Measurements from ENCODE around the gene MAMLD1. TPM values are rescaled to one million over a fixed set of nuclear protein-coding genes. Genes with fewer than 3 reads are reported as not detected.

The MAMLD1 gene
- total RNA-seq, 1 experiment from 2014 or later: 0.48 TPM

DNA sequence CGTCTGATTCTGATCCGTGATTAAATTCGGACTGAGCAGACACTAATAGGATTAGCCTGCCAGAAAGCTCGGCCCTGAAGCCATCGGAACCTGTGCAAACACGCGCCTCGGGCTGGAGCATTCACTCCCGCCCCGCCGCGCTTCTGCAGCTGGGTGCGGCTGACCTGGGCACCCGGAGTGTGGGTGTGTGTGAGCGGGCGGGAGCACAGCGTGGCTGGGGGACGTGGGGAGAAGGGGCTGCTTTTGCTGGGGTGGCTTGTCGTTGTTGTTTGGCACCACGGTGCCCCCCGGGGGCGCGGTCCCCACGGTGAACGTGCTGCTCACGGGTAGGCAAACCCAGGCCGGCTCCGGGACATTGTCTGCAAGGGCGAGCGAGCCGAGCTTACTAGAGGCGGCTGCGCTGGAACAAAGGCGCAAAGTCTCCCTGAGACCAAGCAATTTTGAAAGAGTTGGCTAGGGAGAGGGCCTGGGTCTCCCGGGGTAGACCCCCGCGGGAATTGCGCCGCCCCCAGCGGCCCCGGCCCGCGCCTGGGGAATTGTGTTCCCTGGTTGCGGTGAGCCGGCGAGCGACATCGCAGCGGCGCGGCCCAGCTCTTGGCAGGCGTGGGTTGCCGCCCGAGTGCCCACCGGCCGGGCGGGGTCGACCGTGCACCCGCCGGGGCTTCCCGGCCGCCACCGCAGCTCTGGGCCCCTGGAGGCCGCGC lies 1.4 kb downstream of the MAMLD1 start:
- Histone ChIP-seq H3K9me3 (ENCODE audit: control insufficient read depth, low read depth, low read length) (no peaks in the 10 kb centered on the region), H2BK120ac (ENCODE audit: low read depth, low read length, poor library complexity, severe bottlenecking) (no peak overlapping the region), H2AK5ac (ENCODE audit: insufficient read length, low read length) (no peak overlapping the region), H3K56ac (ENCODE audit: insufficient read length, low read depth, low read length) (no peak overlapping the region), H2BK20ac (ENCODE audit: low read depth, low read length, poor library complexity, severe bottlenecking) (no peak overlapping the region), H2BK12ac (ENCODE audit: insufficient read length, low read depth, low read length) (no peak overlapping the region), H3K4me2 (ENCODE audit: insufficient read depth, insufficient read length, low read length) (peak overlapping the region; percentile 92), H3K18ac (ENCODE audit: insufficient read length, low read depth, low read length) (no peak overlapping the region), H3K9ac (ENCODE audit: extremely low read depth, insufficient read length, low read length) (no peak overlapping the region), H4K5ac (ENCODE audit: insufficient read length, low read depth, low read length) (no peak overlapping the region), H2BK5ac (ENCODE audit: insufficient read length, low read length) (no peak overlapping the region), H3T11ph (ENCODE audit: low read length) (no peak overlapping the region), H4K91ac (ENCODE audit: insufficient read length, low read depth, low read length) (no peak overlapping the region), H3K23me2 (ENCODE audit: insufficient read length, low read depth, low read length, poor library complexity, severe bottlenecking) (peaks cover 32% of the 10 kb centered on the region), H4K8ac (replicated peaks; ENCODE audit: insufficient read length, low read depth, low read length) (no peak overlapping the region), H3K4ac (ENCODE audit: low read depth, low read length) (no peak overlapping the region), H2AFZ (ENCODE audit: low read length) (no peak overlapping the region), H3K4me1 (ENCODE audit: insufficient read depth, low read length) (no peaks in the 10 kb centered on the region; the same call in 1 of the 2 replicates), H3K14ac (ENCODE audit: insufficient read depth, low read length) (no peak overlapping the region), H3K27me3 (ENCODE audit: insufficient read depth, low read length) (peaks cover 52% of the 10 kb centered on the region; the same call in 1 of the 2 replicates), H4K20me1 (ENCODE audit: control insufficient read depth, insufficient read depth, insufficient read length) (no peaks in the 10 kb centered on the region), H3K27ac (ENCODE audit: insufficient read length, low read depth, low read length) (no peak overlapping the region), H2BK15ac (ENCODE audit: low read depth, low read length) (no peak overlapping the region), H3K79me2 (ENCODE audit: insufficient read depth, low read length) (no peaks in the 10 kb centered on the region), H3K79me1 (ENCODE audit: insufficient read depth, low read depth, low read length, poor library complexity, severe bottlenecking) (no peaks in the 10 kb centered on the region), H3K23ac (ENCODE audit: insufficient read length, low read depth, low read length) (no peak overlapping the region)
- DNase-seq: peak; percentile 31
- H3K4me3 Mint-ChIP-seq: peak overlapping the region; percentile 48 to 77
- H3K36me3 Mint-ChIP-seq (ENCODE audit: insufficient read depth in 1 of 3, low read depth in 3 of 3): peaks cover 0 to 7% (median 4%) of the 10 kb centered on the region in 3 experiments; a peak in 4 of 7 replicates
- TF ChIP-seq, protein P1, sequence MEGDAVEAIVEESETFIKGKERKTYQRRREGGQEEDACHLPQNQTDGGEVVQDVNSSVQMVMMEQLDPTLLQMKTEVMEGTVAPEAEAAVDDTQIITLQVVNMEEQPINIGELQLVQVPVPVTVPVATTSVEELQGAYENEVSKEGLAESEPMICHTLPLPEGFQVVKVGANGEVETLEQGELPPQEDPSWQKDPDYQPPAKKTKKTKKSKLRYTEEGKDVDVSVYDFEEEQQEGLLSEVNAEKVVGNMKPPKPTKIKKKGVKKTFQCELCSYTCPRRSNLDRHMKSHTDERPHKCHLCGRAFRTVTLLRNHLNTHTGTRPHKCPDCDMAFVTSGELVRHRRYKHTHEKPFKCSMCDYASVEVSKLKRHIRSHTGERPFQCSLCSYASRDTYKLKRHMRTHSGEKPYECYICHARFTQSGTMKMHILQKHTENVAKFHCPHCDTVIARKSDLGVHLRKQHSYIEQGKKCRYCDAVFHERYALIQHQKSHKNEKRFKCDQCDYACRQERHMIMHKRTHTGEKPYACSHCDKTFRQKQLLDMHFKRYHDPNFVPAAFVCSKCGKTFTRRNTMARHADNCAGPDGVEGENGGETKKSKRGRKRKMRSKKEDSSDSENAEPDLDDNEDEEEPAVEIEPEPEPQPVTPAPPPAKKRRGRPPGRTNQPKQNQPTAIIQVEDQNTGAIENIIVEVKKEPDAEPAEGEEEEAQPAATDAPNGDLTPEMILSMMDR (conservative IDR thresholded peaks at IDR 0.05): no peak
- H3K27ac Mint-ChIP-seq: no peak overlapping the region
- H3K9me3 Mint-ChIP-seq: peaks cover 44 to 57% of the 10 kb centered on the region in 2 experiments
- H3K4me1 Mint-ChIP-seq: peaks cover 15 to 17% of the 10 kb centered on the region in 2 experiments
- H3K27me3 Mint-ChIP-seq (ENCODE audit: low read depth): peaks cover 78% of the 10 kb centered on the region
- no CpG with 5 or more reads among the region's 66 CpGs for WGBS (ENCODE audit: extremely low coverage, insufficient read length, low lambda C conversion rate)
